ENCODE results near the gene TBC1D3G. TPM values are rescaled to one million over a fixed set of nuclear protein-coding genes. Genes with fewer than 3 reads are reported as not detected.
"Not testable (repeated sequence)": the region's sequence is repeated elsewhere in the genome, so short reads cannot be mapped to it uniquely, and the experiment has no call there.

Gene TBC1D3G
- total RNA-seq, 2 donors from 2014 or later, result not detected

DNA sequence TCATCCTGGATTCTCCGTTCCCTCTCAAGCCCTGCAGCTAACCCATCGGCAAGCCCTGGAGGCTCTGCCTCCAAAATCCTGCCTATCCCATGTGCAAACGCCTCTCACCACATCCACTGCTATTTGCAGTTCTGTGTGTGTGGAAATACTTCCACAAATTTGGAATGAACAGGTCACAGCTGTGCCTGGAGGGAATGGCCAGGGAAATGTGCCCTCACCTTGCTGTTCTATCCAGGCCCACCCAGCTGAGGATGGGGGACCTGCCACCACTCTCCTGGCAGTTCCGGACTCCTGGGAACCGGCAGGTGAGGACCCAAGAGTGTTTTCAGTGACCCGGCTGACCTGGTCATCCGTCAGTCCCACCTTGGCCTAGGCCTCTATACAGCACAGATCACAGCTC, 52.3 kb downstream of the TBC1D3G start:
- not testable (repeated sequence) for H3K9me3 Mint-ChIP-seq; H3K27me3 ChIP-seq (ENCODE audit: control insufficient read depth, insufficient read depth, low read length, poor library complexity, severe bottlenecking); H3K4me3 ChIP-seq (ENCODE audit: low read length); H3K4me3 Mint-ChIP-seq; H3K4me1 Mint-ChIP-seq; H3K9ac ChIP-seq (ENCODE audit: extremely low read depth, low read length, poor library complexity, severe bottlenecking); DNase-seq; H3K27ac Mint-ChIP-seq; H3K36me3 ChIP-seq (ENCODE audit: control insufficient read depth, insufficient read depth, low read length); H3K36me3 Mint-ChIP-seq (ENCODE audit: low read depth); H3K27me3 Mint-ChIP-seq (ENCODE audit: insufficient read depth); H3K27ac ChIP-seq (ENCODE audit: low read depth, low read length); H3K4me1 ChIP-seq (ENCODE audit: control insufficient read depth, insufficient read depth, low read length); H3K9me3 ChIP-seq (ENCODE audit: control insufficient read depth, low read length)
- no CpG with 5 or more reads among the region's 7 CpGs for WGBS, 2 experiments (ENCODE audit: insufficient coverage in 1 of 2, insufficient read length in 1 of 2)

Other genes with a start within 250 kb of the TBC1D3G start
- gene CCL3, start 233.7 kb upstream of the TBC1D3G start, total RNA-seq, result not detected
- not detected for gene CCL4, start 220.1 kb upstream of the TBC1D3G start, total RNA-seq
- 10 to 100 TPM; 13.1 to 18.4 TPM for gene TBC1D3B, start 147.2 kb upstream of the TBC1D3G start, total RNA-seq
- 1 to 10 TPM in 1 of 2 donors, under 1 TPM in 1; 0.35 to 2.0 TPM for gene CCL3L1, start 127.1 kb upstream of the TBC1D3G start, total RNA-seq
- not detected for gene CCL4L2, start 112.8 kb upstream of the TBC1D3G start, total RNA-seq
- under 1 TPM in 1 of 2 donors, not detected in 1; 0.75 TPM for gene TBC1D3I, start 59.3 kb upstream of the TBC1D3G start, total RNA-seq
- under 1 TPM in 1 of 2 donors, not detected in 1; 0.97 TPM for gene TBC1D3H, start 64.6 kb downstream of the TBC1D3G start, total RNA-seq
- 10 to 100 TPM; 59.6 to 67.3 TPM for gene ZNHIT3, start 162.8 kb downstream of the TBC1D3G start, total RNA-seq
- 100 to 1,000 TPM; 133 to 154 TPM for gene MYO19, start 211.0 kb downstream of the TBC1D3G start, total RNA-seq
- gene PIGW, start 211.1 kb downstream of the TBC1D3G start, total RNA-seq, result 10 to 100 TPM; 10.8 to 16.6 TPM
- gene GGNBP2, start 221.0 kb downstream of the TBC1D3G start, total RNA-seq, result 10 to 100 TPM; 56.8 to 61.6 TPM